Activated CD4-positive, alpha-beta memory T cell treated with anti-CD3 and anti-CD28 coated beads, Interleukin-2, amount 10 ng/mL, durations not matched to agents 7 days and 5 days (primary cell): Measurements from ENCODE around the gene DMRTA1. TPM values are rescaled to one million over a fixed set of nuclear protein-coding genes. Genes with fewer than 3 reads are reported as not detected.
"Not testable (repeated sequence)": the region's sequence is repeated elsewhere in the genome, so short reads cannot be mapped to it uniquely, and the experiment has no call there.

Source experiments
- CTCF ChIA-PET: fragments of 350-600 bp; sonication (Branson Sonifier 250); formaldehyde crosslinking; loops from one replicate; lab custom pipeline; 2021; ENCODE audit warnings: antibody characterized with exemption, inconsistent platforms; lab: Charles Lee
- POLR2A ChIA-PET: fragments of 350-600 bp; sonication (Branson Sonifier 250); formaldehyde crosslinking; loops from one replicate; lab custom pipeline; 2021; ENCODE audit warnings: antibody characterized with exemption; lab: Charles Lee
- DNase-seq: peaks from one replicate; pipeline ENCODE4 v3.0.0-alpha.2; 2020
- H3K27ac Mint-ChIP-seq: one replicate; pipeline ENCODE4 v1.8.0; 2021; ENCODE audit warnings: mild to moderate bottlenecking, mixed read lengths
- H3K27me3 Mint-ChIP-seq: one replicate; pipeline ENCODE4 v1.8.0; 2021; ENCODE audit warnings: mixed read lengths
- H3K36me3 Mint-ChIP-seq: one replicate; pipeline ENCODE4 v1.8.0; 2021; ENCODE audit warnings: low read depth, mixed read lengths
- H3K4me1 Mint-ChIP-seq: one replicate; pipeline ENCODE4 v1.8.0; 2021; ENCODE audit warnings: mixed read lengths
- H3K4me3 Mint-ChIP-seq: one replicate; pipeline ENCODE4 v1.8.0; 2021; ENCODE audit warnings: mild to moderate bottlenecking, mixed read lengths
- H3K9me3 Mint-ChIP-seq: one replicate; pipeline ENCODE4 v1.8.0; 2021; ENCODE audit warnings: mixed read lengths
- total RNA-seq, 2 experiments: library from RNA; stranded (reverse); gene quantifications; one replicate each; pipeline ENCODE4 v1.2.3, GENCODE V29; 2021

Gene DMRTA1
- total RNA-seq, 2 experiments from 2014 or later, result not detected

DNA sequence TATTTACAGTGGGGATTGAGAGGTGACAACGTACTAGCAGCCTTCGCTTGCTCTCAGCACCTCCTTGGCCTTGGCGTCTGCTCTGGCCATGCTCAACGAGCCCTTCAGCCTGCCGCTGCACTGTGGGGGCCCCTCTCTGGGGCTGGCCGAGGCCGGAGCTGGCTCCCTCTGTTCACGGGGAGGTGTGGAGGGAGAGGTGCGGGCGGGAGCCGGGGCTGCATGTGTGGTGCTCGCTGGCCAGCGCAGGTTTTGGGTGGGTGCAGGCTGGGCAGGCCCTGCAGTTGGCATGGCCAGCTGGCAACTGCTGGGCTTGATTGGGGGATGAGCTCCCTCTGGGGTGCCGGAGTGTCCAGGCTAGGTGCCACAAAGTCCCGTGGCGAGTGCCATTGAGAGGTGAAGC, 5.8 kb upstream of the DMRTA1 start:
- Mint-ChIP-seq H3K36me3 (no peaks in the 10 kb centered on the region), H3K27ac (no peak overlapping the region), H3K9me3 (no peaks in the 10 kb centered on the region), H3K4me3 (no peak overlapping the region), H3K4me1 (no peaks in the 10 kb centered on the region), H3K27me3 (peaks cover 19% of the 10 kb centered on the region)
- ChIA-PET CTCF (interaction anchor here (2.3 kb wide), 1 partner anchor 12 kb away, joined by 7 read pairs; no protein-coding TSS in a partner anchor), POLR2A (no interaction called here)
- DNase-seq, result no peak

GRCh38 chr9:22446950-22447617, 460 bp downstream of the DMRTA1 start:
- peaks cover 8% of the 10 kb centered on the region for H3K4me1 Mint-ChIP-seq
- ChIA-PET CTCF (no interaction called here), POLR2A (no interaction called here)
- peaks cover 52% of the 10 kb centered on the region for H3K27me3 Mint-ChIP-seq
- H3K36me3 Mint-ChIP-seq, result no peaks in the 10 kb centered on the region
- peak; percentile 30 for DNase-seq
- no peak overlapping the region for H3K4me3 Mint-ChIP-seq
- no peak overlapping the region for H3K27ac Mint-ChIP-seq
- H3K9me3 Mint-ChIP-seq, result no peaks in the 10 kb centered on the region

DNA sequence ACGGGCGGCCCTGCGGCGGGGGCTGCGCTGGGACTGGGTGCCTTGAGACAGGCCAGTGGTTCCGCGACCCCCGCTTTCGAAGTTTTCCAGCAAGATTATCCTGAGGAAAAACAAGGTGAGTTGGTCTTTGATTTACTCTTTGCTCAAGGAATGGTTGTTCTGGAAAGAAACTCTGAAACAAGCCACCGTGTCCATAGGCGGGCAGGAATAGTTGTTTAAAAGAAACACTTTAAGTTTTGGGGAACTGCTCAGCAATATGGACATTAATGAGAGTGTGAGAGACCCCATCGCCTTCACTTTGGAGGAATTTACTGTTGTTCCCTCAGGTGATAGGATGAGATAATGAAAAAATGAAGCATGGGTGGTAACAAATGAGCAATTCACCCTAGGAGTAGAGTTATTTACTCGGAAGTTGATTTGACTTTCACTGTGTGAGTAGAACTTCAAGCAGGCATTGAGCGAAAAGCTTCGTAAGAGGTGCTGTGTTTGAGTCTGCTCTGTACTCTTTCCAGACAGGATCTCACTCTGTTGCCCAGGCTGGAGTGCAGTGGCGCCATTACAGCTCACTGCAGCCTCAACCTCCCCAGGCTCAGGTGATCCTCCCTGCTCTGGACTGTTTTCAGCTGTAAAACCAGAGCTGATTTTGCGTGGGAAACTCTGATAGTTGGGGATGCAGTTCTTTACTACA, 1.1 kb downstream of the DMRTA1 start:
- H3K27me3 Mint-ChIP-seq, result peaks cover 53% of the 10 kb centered on the region
- no peak overlapping the region for H3K4me3 Mint-ChIP-seq
- DNase-seq, result no peak
- H3K9me3 Mint-ChIP-seq, result no peaks in the 10 kb centered on the region
- ChIA-PET POLR2A (no interaction called here), CTCF (no interaction called here)
- H3K36me3 Mint-ChIP-seq, result no peaks in the 10 kb centered on the region
- H3K27ac Mint-ChIP-seq, result no peak overlapping the region
- peaks cover 8% of the 10 kb centered on the region for H3K4me1 Mint-ChIP-seq

- Mint-ChIP-seq H3K27me3 (peaks cover 50% of the 10 kb centered on the region), H3K4me1 (peaks cover 8% of the 10 kb centered on the region), H3K4me3 (no peak overlapping the region), H3K27ac (no peak overlapping the region), H3K9me3 (no peaks in the 10 kb centered on the region), H3K36me3 (no peaks in the 10 kb centered on the region)
- ChIA-PET CTCF (no interaction called here), POLR2A (no interaction called here)
- DNase-seq, result no peak
Observed at GRCh38 chr9:22449719-22450118, 3.1 kb downstream of the DMRTA1 start.

GRCh38 chr9:22452415-22453010, 5.9 kb downstream of the DMRTA1 start:
- Mint-ChIP-seq H3K4me3 (no peak overlapping the region), H3K27ac (no peak overlapping the region), H3K36me3 (no peaks in the 10 kb centered on the region), H3K27me3 (peaks cover 44% of the 10 kb centered on the region), H3K9me3 (no peaks in the 10 kb centered on the region), H3K4me1 (peaks cover 3% of the 10 kb centered on the region)
- ChIA-PET POLR2A (interaction anchor here (0.7 kb wide), 1 partner anchor 142 kb away, joined by 3 read pairs; no protein-coding TSS in a partner anchor), CTCF (interaction anchor here (0.6 to 2.5 kb wide), 10 partner anchors 11 to 642 kb away, joined by 3 to 22 read pairs (median 6); no protein-coding TSS in a partner anchor)
- peak; percentile 47 for DNase-seq

DNA sequence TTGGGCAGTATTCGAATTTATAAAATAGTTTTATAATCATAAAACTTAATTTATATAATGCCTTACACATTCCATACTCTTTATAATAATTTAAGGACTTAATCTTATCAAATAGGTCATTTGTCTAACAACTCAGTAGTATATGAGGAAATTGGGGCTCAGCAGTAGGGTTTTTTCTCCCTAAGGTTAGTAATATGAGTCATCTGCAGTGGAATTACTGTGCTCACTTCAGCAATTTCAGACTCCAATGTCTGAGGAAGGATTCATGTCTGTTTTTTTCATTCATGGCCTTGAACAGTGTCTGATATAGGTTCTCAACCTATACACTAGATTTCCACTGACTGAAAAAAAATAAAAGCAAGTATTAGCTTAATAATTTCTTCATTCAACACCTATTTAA, 7.4 kb downstream of the DMRTA1 start:
- Mint-ChIP-seq H3K4me1 (no peaks in the 10 kb centered on the region), H3K36me3 (no peaks in the 10 kb centered on the region), H3K4me3 (no peak overlapping the region), H3K27ac (no peak overlapping the region), H3K27me3 (peaks cover 32% of the 10 kb centered on the region), H3K9me3 (no peaks in the 10 kb centered on the region)
- DNase-seq, result no peak
- POLR2A ChIA-PET, result no interaction called here
- CTCF ChIA-PET, result no interaction called here

GRCh38 chr9:22455181-22455580, 8.6 kb downstream of the DMRTA1 start:
- ChIA-PET POLR2A (no interaction called here), CTCF (no interaction called here)
- Mint-ChIP-seq H3K4me3 (no peak overlapping the region), H3K27ac (no peak overlapping the region), H3K4me1 (no peaks in the 10 kb centered on the region), H3K9me3 (no peaks in the 10 kb centered on the region), H3K36me3 (no peaks in the 10 kb centered on the region), H3K27me3 (peaks cover 26% of the 10 kb centered on the region)
- DNase-seq, result no peak

- Mint-ChIP-seq H3K9me3 (no peaks in the 10 kb centered on the region), H3K4me1 (no peaks in the 10 kb centered on the region), H3K36me3 (no peaks in the 10 kb centered on the region), H3K27ac (no peak overlapping the region), H3K4me3 (no peak overlapping the region), H3K27me3 (peaks cover 13% of the 10 kb centered on the region)
- no peak for DNase-seq
- CTCF ChIA-PET, result interaction anchor here (1.0 kb wide), 1 partner anchor 12 kb away, joined by 4 read pairs; no protein-coding TSS in a partner anchor
- POLR2A ChIA-PET, result no interaction called here
Observed at GRCh38 chr9:22457448-22457847, 10.8 kb downstream of the DMRTA1 start.

DNA sequence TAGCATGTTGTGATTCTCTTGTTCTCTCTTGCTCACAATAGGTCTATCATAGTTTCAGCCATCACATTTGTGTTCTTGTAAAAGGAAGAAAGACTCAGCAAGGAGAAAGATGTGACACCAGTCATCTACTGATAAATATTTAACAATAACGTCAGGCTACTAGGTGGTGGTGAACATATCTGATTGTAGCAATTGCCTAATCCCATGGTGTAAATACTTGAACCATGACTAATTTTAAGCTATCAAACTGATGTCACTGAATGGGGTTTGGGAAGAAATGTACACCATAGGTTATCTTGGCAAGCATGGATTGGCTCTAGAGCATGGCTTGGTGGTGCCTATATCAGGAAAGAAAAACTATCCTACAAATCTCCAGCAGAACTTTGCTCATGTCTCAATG, 16.6 kb downstream of the DMRTA1 start:
- no peak for DNase-seq
- Mint-ChIP-seq H3K4me3 (no peak overlapping the region), H3K36me3 (no peaks in the 10 kb centered on the region), H3K27ac (no peak overlapping the region), H3K27me3 (peaks cover 2% of the 10 kb centered on the region), H3K9me3 (no peaks in the 10 kb centered on the region), H3K4me1 (no peaks in the 10 kb centered on the region)
- ChIA-PET CTCF (interaction anchor here (1.4 kb wide), 1 partner anchor 11 kb away, joined by 3 read pairs; no protein-coding TSS in a partner anchor), POLR2A (no interaction called here)

- Mint-ChIP-seq H3K36me3 (no peaks in the 10 kb centered on the region), H3K9me3 (no peaks in the 10 kb centered on the region), H3K27ac (no peak overlapping the region), H3K4me3 (no peak overlapping the region), H3K27me3 (peaks cover 2% of the 10 kb centered on the region), H3K4me1 (no peaks in the 10 kb centered on the region)
- no peak for DNase-seq
- ChIA-PET POLR2A (no interaction called here), CTCF (interaction anchor here (0.6 to 1.3 kb wide), 5 partner anchors 12 to 816 kb away, joined by 3 to 4 read pairs (median 3); no protein-coding TSS in a partner anchor)
Observed at GRCh38 chr9:22469928-22470544, 23.4 kb downstream of the DMRTA1 start.

- ChIA-PET CTCF (no interaction called here), POLR2A (no interaction called here)
- no peak for DNase-seq
- Mint-ChIP-seq H3K36me3 (no peaks in the 10 kb centered on the region), H3K4me3 (no peak overlapping the region), H3K27me3 (no peaks in the 10 kb centered on the region), H3K4me1 (no peaks in the 10 kb centered on the region), H3K27ac (no peak overlapping the region), H3K9me3 (peaks cover 2% of the 10 kb centered on the region)
Observed at GRCh38 chr9:22481566-22481965, 34.9 kb downstream of the DMRTA1 start.

- ChIA-PET POLR2A (no interaction called here), CTCF (no interaction called here)
- Mint-ChIP-seq H3K4me3 (no peak overlapping the region), H3K27me3 (no peaks in the 10 kb centered on the region), H3K4me1 (no peaks in the 10 kb centered on the region), H3K27ac (no peak overlapping the region), H3K36me3 (no peaks in the 10 kb centered on the region), H3K9me3 (peaks cover 2% of the 10 kb centered on the region)
- no peak for DNase-seq
Observed at GRCh38 chr9:22483528-22484070, 37.0 kb downstream of the DMRTA1 start.

GRCh38 chr9:22496197-22496596, 49.6 kb downstream of the DMRTA1 start:
- CTCF ChIA-PET, H3K4me1 Mint-ChIP-seq, H3K27me3 Mint-ChIP-seq, H3K9me3 Mint-ChIP-seq, H3K27ac Mint-ChIP-seq, DNase-seq, POLR2A ChIA-PET, H3K36me3 Mint-ChIP-seq, H3K4me3 Mint-ChIP-seq: not testable (repeated sequence)
